NCI-H345 treated with DMSO at 0.1 percent for 48 hours (cell line): Measurements from ENCODE around the gene HAUS1.
A peak's percentile ranks its signal among the peaks of the same experiment; 100 is the strongest.

Experiments
- DNase-seq: peaks from one replicate; lab custom pipeline; 2025; ENCODE audit not compliant: unreplicated experiment; lab: John Stamatoyannopoulos, UW

HAUS1 gene, protein sequence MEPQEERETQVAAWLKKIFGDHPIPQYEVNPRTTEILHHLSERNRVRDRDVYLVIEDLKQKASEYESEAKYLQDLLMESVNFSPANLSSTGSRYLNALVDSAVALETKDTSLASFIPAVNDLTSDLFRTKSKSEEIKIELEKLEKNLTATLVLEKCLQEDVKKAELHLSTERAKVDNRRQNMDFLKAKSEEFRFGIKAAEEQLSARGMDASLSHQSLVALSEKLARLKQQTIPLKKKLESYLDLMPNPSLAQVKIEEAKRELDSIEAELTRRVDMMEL

DNA sequence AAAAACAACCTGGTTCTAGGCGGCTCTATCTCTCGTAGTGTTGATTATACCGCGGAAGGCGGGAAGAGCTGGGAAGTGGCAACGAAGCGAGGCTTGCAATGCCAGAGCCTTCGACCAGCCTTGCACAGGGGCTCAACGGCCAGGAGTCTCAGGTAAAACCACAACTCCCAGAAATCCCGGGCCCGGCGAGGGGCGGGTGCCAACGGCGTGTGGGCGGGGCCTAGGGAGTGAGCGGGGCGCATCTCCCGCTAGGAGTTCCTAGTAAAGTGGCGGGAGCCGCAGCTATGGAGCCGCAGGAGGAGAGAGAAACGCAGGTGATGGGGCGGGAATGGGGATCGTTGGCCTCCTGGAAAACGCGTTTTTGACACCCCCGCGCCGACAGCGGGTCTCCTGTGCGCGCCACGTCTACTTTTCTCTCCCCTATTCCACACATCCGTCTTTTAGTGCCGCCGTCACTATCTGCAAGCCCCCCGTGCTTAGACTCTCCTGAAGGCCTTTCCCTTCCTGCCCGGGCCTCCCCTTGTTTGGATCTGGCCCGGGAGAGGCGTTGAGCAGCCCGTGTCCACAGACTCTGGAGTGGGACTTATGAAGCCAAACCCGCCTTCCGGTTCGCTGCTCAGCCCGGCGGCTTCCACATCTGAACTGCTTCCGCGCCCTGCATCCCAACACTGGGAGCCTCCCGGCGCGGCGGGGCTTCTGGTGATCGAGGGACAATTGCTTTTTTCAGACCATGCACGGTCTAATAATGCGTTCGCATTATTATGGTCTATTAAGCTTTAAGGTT is at the start of gene HAUS1:
TSS of gene HAUS1 (plus strand) at position 258 of the 784 bp plus-strand sequence. CDS start at position 285, 27 bp downstream.
- DNase-seq, result peak; percentile 90

DNA sequence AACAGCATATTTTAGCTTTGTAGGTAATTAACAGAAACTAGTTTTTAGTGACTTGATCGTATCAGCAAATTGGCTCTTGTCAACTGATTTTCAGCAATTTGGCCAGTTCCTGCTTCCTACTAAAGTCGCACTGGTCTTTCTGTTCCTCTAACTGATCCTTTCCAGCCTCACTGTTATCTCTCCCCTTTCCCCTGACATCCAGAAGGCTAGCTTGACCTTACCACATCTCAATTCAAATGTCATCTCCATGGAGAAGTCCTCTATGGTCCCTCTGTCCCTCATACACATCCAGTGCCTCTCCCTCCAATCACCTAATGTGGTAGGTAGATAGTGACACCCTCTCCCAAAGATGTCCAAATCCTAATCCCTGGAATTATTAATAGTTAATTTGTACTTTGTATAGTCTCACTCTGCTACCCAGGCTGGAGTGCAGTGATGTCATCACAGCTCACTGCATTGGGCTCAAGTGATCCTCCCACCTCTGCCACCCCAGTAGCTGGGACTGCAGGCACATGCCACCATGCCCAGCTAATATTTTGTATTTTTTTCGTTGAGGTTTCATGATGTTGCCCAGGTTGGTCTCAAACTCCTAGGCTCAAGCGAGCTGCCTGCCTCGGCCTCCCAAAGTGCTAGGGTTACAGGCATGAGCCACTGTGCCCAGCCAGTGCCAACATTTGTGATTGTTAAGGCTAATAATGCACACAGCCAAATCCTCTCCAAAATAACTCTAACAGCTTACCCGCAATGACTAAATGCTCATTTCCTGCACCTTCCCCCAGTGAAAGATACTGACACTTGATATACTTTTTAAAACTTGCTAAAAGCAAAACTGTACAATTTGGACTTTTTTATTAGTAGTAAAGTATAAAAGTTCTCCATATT is 49.0 kb upstream of the HAUS1 start:
- DNase-seq, result no peak

- DNase-seq, result no peak
Measured at GRCh38 chr18:46055838-46056230, 48.4 kb upstream of the HAUS1 start.

GRCh38 chr18:46060359-46060841 is 43.8 kb upstream of the HAUS1 start:
- DNase-seq, result no peak

DNA sequence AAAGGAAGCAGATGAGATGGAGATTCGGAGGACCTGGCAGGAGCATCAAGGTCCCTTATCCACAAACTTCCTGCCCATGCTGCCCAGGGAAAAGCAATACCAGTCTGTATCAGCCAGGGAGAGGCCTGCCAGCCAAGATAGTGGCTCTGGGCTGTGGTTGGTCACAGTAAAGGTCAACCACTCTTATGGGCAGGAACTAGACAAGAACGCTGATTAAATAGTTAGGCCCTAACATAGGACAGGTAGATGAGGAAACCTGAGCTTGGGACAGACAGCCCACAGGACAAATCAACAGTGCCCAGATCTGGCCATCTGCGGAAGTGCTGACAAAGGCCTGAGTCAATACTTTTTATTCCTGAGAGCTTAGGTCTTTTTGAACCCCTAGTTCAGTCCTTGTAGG is 42.8 kb upstream of the HAUS1 start:
- DNase-seq, result no peak

DNA sequence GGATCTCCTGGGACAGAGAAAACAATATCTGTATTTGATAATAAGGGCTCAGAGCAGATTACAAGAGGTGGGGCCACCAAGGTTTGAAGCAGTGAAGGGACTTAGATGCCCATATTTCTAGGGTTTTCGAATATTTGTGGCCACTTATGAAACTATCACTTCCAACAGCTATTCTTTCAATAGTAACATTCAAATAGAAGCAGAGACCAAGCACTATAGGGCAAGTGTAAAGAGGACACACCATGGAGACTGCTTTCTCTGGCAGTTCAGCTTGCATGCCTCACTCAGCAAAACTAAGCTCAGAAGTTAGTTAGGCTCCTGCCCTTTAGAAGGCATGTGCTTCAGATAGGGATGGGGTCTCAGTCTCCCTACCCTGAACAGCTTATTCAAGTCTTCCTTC is 42.4 kb upstream of the HAUS1 start:
- DNase-seq, result no peak

GRCh38 chr18:46062781-46063180 is 41.4 kb upstream of the HAUS1 start:
- DNase-seq, result no peak

DNA sequence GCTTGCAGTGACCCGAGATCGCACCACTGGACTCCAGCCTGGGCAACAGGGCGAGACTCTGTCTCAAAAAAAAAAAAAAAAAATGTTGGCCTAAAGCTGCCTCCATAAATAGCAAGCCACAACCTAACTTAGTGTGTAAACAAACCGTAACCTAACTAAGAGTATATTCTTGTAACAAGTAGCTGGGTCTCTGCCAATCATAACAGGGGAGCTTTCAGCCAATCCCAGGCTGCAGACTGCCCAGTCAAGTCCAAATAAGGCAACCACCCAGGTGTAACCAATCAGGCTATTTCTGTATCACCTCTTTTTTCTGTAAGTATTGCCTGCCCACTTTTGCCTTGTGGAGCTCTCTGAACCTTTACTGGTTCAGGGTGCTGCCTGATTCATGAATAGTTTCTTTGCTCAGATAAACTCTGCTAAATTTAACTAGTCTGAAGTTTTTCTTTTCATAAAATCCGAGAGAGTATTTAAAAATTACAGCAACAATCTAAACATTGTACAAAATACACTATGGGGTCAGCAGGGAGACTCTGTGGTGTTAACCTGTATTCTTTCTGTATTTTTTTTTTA is 36.7 kb upstream of the HAUS1 start:
- DNase-seq, result no peak

DNA sequence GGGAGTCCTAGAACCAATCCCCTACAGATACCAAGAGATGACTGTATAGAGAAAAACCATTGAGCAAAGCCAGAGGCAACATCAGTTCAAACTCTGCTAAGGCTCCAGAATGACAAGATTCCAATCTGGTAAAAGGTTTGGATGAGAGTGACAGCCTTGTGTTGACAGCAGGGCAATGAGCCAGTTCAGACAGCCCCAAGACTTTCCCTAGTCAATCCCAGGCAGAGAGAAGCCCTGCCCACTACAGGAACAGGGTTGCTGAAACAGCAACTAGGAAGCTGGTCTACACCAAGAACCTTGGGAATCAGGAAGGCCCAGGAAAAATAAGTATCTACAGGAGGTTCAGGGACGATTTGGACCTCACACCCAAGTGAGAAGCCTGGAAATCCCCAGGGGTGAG is 35.4 kb upstream of the HAUS1 start:
- DNase-seq, result no peak

GRCh38 chr18:46069524-46069923 is 34.7 kb upstream of the HAUS1 start:
- DNase-seq, result no peak

GRCh38 chr18:46070232-46070631 is 34.0 kb upstream of the HAUS1 start:
- no peak for DNase-seq

DNA sequence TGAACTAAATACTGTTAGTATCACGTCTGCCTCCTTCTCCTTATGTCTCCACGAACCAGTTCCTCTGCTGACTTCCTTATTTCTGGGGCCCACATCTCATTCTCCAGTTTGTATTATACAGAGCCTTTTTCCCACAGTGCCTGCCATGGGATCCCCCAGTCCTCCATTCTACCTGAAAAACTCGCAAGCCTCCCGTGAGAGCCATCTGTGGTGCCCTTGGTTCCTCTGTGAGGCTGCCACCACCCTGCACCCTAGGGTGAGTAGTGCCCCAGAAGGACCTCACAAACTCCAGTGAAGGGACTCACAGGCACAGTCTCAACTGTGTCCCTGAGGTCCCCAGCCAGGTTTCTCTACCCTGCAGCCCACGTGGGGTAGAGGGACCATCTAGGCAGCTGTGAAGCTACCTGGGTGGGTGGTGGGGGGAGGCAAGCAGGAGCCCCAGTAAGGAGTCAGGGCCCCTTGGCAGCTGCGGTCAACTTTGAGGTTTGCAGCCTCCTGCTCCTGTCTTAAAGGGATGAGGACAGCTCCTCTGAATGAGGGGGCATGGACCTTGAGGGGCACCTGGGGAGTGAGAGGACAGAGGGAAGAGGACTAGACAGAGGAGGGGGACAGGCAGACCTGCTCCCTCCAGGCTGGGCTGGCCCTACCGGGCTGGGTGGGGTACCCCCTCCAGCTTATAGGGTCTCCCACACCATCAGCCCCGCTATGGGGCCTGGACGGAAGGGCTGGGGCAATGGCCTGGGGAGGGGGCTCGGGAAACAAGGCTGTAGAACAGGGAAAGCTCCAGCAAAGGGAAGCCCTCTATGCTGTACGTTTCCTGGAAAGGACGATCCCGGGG is 33.2 kb upstream of the HAUS1 start:
- DNase-seq, result no peak

GRCh38 chr18:46071653-46072375 is 32.4 kb upstream of the HAUS1 start, which contains the start of gene PSTPIP2:
Gene PSTPIP2, minus strand, starts transcription at chr18:46072260. Its CDS starts 72 bp downstream, at chr18:46072188.
- no peak for DNase-seq

- DNase-seq, result no peak
Measured at GRCh38 chr18:46072376-46072867, 31.8 kb upstream of the HAUS1 start.

GRCh38 chr18:46072959-46073358 is 31.2 kb upstream of the HAUS1 start:
- DNase-seq, result no peak

DNA sequence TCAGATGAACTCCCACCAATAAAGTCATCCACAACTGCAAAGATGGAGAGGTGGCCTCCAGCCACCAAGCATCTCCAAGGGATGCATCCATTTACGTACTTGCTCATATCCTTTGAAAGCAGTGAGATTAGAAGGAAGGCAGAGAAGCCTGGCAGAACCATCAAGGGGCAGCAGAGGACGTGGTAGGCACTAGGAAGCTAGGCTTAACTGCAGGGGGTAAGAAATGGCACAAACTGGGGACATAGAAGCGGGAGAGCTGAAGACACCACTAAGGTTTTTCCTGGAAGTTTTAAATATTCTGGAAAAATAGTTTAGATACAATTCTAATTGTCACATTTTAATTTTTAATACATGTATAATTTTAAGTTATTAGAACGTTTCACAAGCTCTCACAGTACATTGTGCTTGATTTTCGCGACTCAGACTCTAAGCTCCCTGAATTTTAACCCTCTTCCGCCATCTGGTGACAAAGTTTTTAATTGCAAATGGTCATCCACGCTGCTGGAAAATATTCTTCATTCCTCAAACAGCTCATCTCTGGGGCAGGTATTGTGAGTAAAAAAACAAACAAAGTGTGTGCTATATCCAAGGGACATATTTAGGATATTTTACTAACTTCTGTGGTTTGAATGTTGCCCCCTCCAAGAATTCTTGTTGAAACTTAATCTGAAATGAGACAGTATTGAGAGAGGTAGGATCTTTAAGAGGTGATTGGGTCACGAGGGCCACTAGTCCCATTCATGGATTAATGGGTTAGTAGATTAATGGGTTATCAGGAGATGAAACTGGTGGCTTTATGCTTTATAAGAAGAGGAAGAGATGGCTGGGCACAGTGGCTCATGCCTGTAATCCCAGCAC is 30.5 kb upstream of the HAUS1 start:
- DNase-seq, result peak; percentile 42

DNA sequence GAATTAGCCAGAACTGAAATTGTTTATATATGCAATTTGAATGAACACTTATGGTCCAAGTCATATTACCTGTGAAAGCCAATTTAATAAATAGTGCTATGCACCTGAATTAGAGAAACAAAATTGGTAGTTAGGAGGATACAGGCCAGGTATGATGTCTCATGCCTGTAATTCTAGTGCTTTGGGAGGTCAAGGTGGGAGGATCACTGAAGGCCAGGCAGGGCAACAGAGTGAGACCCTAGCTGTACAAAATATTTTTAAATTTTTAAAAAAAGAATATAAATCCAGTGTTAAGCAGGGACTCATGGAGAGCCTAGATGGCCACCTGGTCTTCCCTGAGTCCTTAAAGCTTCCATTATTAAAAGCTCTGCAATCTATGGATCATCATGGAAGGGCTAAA is 24.8 kb upstream of the HAUS1 start:
- DNase-seq, result no peak

GRCh38 chr18:46080156-46080555 is 24.0 kb upstream of the HAUS1 start:
- DNase-seq, result no peak
